Liver (tissue), 9 donors: ENCODE data around the gene SEL1L. TPM values are rescaled to one million over a fixed set of nuclear protein-coding genes. Genes with fewer than 3 reads are reported as not detected.
A peak's percentile ranks its signal among the peaks of the same experiment; 100 is the strongest.

Source experiments
- DNase-seq: peaks from one replicate; pipeline ENCODE4 v3.0.0-alpha.2; 2017; ENCODE audit warnings: low spot score
- H3K27ac ChIP-seq, 2 donors: one replicate each; pipeline ENCODE4 v1.7.0; 2013; ENCODE audit warnings: inconsistent platforms in 2 of 2, low read length in 2 of 2, control low read depth in 1 of 2, low read depth in 1 of 2, mild to moderate bottlenecking in 1 of 2
- H3K27me3 ChIP-seq, 4 donors: one replicate each; pipeline versions ENCODE4 v1.6.1 to v1.7.0; 2013; ENCODE audit warnings: low read length in 3 of 4, inconsistent platforms in 1 of 4, mild to moderate bottlenecking in 1 of 4, moderate library complexity in 1 of 4; ENCODE audit not compliant: control insufficient read depth in 4 of 4, insufficient read depth in 4 of 4
- H3K36me3 ChIP-seq, 4 donors: one replicate each; pipeline versions ENCODE4 v1.6.1 to v1.7.0; 2013; ENCODE audit warnings: low read length in 3 of 4, mild to moderate bottlenecking in 3 of 4, low read depth in 1 of 4, moderate library complexity in 1 of 4; ENCODE audit not compliant: control insufficient read depth in 4 of 4, insufficient read depth in 3 of 4
- H3K4me1 ChIP-seq, 4 donors: one replicate each; pipeline versions ENCODE4 v1.6.1 to v1.7.0; 2013; ENCODE audit warnings: low read length in 3 of 4, mild to moderate bottlenecking in 3 of 4, moderate library complexity in 1 of 4; ENCODE audit not compliant: control insufficient read depth in 4 of 4, insufficient read depth in 4 of 4
- H3K4me3 ChIP-seq, 3 donors: one replicate each; pipeline versions ENCODE4 v1.6.1 to v1.7.0; 2013; ENCODE audit warnings: low read length in 3 of 3, control low read depth in 1 of 3, low read depth in 1 of 3, mild to moderate bottlenecking in 1 of 3
- H3K9ac ChIP-seq, 2 donors: one replicate each; pipeline ENCODE4 v1.7.0; 2013; ENCODE audit warnings: low read length in 2 of 2, mild to moderate bottlenecking in 2 of 2, moderate library complexity in 2 of 2, control low read depth in 1 of 2, low read depth in 1 of 2
- H3K9me3 ChIP-seq, 4 donors: one replicate each; pipeline versions ENCODE4 v1.6.1 to v1.7.0; 2013; ENCODE audit warnings: low read length in 3 of 4; ENCODE audit not compliant: control insufficient read depth in 4 of 4
- EGR1 ChIP-seq, 2 donors: IDR thresholded peaks; 2 replicates each; pipeline ENCODE4 v1.6.1; 2016 to 2018; ENCODE audit warnings: antibody characterized with exemption in 2 of 2, low read depth in 2 of 2
- FOXA1 ChIP-seq: IDR thresholded peaks from 2 replicates; pipeline ENCODE4 v1.6.1; 2016; ENCODE audit warnings: antibody characterized with exemption
- FOXA2 ChIP-seq: IDR thresholded peaks from 2 replicates; pipeline ENCODE4 v1.6.1; 2016; ENCODE audit warnings: antibody characterized with exemption
- GABPA ChIP-seq, 2 donors: IDR thresholded peaks in 1 of 2; conservative IDR thresholded peaks in 1 of 2; 2 replicates each; pipeline ENCODE4 v1.6.1; 2016; ENCODE audit warnings: antibody characterized with exemption in 2 of 2, mild to moderate bottlenecking in 1 of 2, moderate library complexity in 1 of 2
- HNF4A ChIP-seq, 2 donors: conservative IDR thresholded peaks; 2 replicates each; pipeline ENCODE4 v1.6.1; 2016; ENCODE audit warnings: antibody characterized with exemption in 2 of 2, mild to moderate bottlenecking in 2 of 2
- HNF4G ChIP-seq: IDR thresholded peaks from 2 replicates; pipeline ENCODE4 v1.6.1; 2016; ENCODE audit warnings: antibody characterized with exemption
- JUND ChIP-seq, 2 donors: IDR thresholded peaks; 2 replicates each; pipeline ENCODE4 v1.6.1; 2016; ENCODE audit warnings: antibody characterized with exemption in 2 of 2
- NR2F2 ChIP-seq: IDR thresholded peaks from 2 replicates; pipeline ENCODE4 v1.6.1; 2016; ENCODE audit warnings: antibody characterized with exemption
- RAD21 ChIP-seq, 2 donors: IDR thresholded peaks; 2 replicates each; pipeline ENCODE4 v1.6.1; 2016; ENCODE audit warnings: antibody characterized with exemption in 2 of 2, mild to moderate bottlenecking in 2 of 2
- RXRA ChIP-seq, 2 donors: IDR thresholded peaks; 2 replicates each; pipeline ENCODE4 v1.6.1; 2017 to 2018; ENCODE audit warnings: antibody characterized with exemption in 2 of 2, mild to moderate bottlenecking in 1 of 2
- SP1 ChIP-seq: IDR thresholded peaks from 2 replicates; pipeline ENCODE4 v1.6.1; 2018; ENCODE audit warnings: antibody characterized with exemption, mild to moderate bottlenecking
- TAF1 ChIP-seq: conservative IDR thresholded peaks from 2 replicates; pipeline ENCODE4 v1.6.1; 2016; ENCODE audit warnings: antibody characterized with exemption, mild to moderate bottlenecking
- YY1 ChIP-seq: IDR thresholded peaks from 2 replicates; pipeline ENCODE4 v1.6.1; 2016; ENCODE audit warnings: antibody characterized with exemption, mild to moderate bottlenecking
- WGBS: extraction: QIAGEN DNeasy Blood & Tissue Kit; methylation state at CpG from one replicate; pipeline ENCODE4 v1.1.7; 2013; 5-methylcytosine and 5-hydroxymethylcytosine counted together
- polyA plus RNA-seq, 2 donors: library from polyadenylated mRNA; stranded (reverse) in 1 of 2; unstranded in 1 of 2; fragments of 200-250 nt in 1 of 2; fragments of >200 nt in 1 of 2; fragmentation: Nextera tagmentation in 1 of 2; extraction: Ambion mirVana in 1 of 2; gene quantifications; one replicate each; pipeline versions ENCODE4 v1.2.1 to v1.2.3, GENCODE V29; 2013 to 2015
- total RNA-seq, 2 donors: library from RNA; depleted of rRNA; stranded (reverse); fragments of >200 nt; gene quantifications; one replicate each; pipeline ENCODE4 v1.2.3, GENCODE V29; 2014
- TF ChIP-seq, protein P1 (sequence below): fragments of 150-350 bp; IDR thresholded peaks from 2 replicates; pipeline ENCODE4 v1.5.1; 2017; ENCODE audit warnings: improper control_type of control experiment, low read depth, low read length; ENCODE audit not compliant: missing input control
- TF ChIP-seq, protein P2 (sequence below): IDR thresholded peaks from 2 replicates; pipeline ENCODE4 v1.6.1; 2016; ENCODE audit warnings: antibody characterized with exemption, mild to moderate bottlenecking
- TF ChIP-seq, protein P3 (sequence below): IDR thresholded peaks from 2 replicates; pipeline ENCODE4 v1.6.1; 2016; ENCODE audit warnings: antibody characterized with exemption
- TF ChIP-seq, protein P4 (sequence below): IDR thresholded peaks from 2 replicates; pipeline ENCODE4 v1.6.1; 2016; ENCODE audit warnings: antibody characterized with exemption
- TF ChIP-seq, protein P5 (sequence below): IDR thresholded peaks from 2 replicates; pipeline ENCODE4 v1.6.1; 2016; ENCODE audit warnings: antibody characterized with exemption
- donor health status: healthy.
- donor health status: healthy.
- donor health status: healthy.
- donor health status: healthy.
- donor health status: healthy.

The SEL1L gene
- total and polyA plus RNA-seq, 4 donors: 40.7 to 117 (median 45.6) TPM

DNA sequence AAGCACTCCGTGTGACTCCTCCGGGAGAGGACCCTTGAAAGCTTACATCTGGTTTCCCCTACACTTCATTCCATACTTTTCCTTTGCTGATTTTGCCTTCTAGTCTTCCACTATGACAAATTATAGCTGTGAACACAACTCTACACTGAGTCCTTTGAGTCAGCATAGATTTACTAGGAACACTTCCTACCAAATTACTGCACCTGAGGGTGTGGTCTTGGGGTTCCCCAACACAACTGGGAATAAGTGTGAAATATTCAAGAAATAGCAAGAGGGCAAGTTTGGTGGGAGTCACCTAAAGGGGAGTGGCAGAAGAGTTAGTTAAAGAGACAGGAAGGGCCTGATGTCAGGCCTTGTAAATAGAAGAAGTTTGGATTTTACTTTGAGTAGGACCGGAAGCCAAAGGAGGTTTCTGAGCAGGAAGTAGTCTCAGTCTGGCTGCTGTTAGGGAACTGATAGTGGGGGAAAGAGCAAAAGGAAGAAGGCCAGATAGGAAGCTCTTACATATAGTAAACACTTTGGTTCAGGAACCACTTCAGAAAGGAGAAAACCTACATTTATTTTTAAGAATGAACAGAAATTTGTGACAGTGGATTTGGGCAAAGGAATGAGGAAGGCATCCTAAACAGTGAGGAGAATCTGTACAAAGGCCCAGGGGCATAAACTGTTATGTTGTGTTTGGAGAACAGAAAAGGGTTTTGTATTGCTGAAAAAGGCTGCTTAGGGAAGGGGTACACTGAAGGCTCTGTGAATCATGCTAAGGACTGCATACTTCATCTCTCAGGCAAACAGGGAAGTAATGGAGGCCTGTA lies 14.2 kb downstream of the SEL1L start:
- peaks cover 6 to 21% (median 16%) of the 10 kb centered on the region in 4 donors for H3K36me3 ChIP-seq
- WGBS: 78% methylated on average over 3 of the region's 3 CpGs

More for the DNA sequence above, 14.2 kb downstream of the SEL1L start:
- no peaks in the 10 kb centered on the region for H3K27me3 ChIP-seq
- peak in 1 of 2 donors; percentile 48 for TF ChIP-seq RXRA (IDR thresholded peaks at IDR 0.05)
- no peak for TF ChIP-seq RAD21 (IDR thresholded peaks at IDR 0.05)
- peak; percentile 16 for TF ChIP-seq YY1
- peak; percentile 13 to 44 for TF ChIP-seq GABPA (IDR thresholded peaks at IDR 0.05 in 1 of 2, conservative IDR thresholded peaks at IDR 0.05 in 1 of 2)
- TF ChIP-seq, protein P1, sequence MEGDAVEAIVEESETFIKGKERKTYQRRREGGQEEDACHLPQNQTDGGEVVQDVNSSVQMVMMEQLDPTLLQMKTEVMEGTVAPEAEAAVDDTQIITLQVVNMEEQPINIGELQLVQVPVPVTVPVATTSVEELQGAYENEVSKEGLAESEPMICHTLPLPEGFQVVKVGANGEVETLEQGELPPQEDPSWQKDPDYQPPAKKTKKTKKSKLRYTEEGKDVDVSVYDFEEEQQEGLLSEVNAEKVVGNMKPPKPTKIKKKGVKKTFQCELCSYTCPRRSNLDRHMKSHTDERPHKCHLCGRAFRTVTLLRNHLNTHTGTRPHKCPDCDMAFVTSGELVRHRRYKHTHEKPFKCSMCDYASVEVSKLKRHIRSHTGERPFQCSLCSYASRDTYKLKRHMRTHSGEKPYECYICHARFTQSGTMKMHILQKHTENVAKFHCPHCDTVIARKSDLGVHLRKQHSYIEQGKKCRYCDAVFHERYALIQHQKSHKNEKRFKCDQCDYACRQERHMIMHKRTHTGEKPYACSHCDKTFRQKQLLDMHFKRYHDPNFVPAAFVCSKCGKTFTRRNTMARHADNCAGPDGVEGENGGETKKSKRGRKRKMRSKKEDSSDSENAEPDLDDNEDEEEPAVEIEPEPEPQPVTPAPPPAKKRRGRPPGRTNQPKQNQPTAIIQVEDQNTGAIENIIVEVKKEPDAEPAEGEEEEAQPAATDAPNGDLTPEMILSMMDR: no peak
- TF ChIP-seq, protein P2, sequence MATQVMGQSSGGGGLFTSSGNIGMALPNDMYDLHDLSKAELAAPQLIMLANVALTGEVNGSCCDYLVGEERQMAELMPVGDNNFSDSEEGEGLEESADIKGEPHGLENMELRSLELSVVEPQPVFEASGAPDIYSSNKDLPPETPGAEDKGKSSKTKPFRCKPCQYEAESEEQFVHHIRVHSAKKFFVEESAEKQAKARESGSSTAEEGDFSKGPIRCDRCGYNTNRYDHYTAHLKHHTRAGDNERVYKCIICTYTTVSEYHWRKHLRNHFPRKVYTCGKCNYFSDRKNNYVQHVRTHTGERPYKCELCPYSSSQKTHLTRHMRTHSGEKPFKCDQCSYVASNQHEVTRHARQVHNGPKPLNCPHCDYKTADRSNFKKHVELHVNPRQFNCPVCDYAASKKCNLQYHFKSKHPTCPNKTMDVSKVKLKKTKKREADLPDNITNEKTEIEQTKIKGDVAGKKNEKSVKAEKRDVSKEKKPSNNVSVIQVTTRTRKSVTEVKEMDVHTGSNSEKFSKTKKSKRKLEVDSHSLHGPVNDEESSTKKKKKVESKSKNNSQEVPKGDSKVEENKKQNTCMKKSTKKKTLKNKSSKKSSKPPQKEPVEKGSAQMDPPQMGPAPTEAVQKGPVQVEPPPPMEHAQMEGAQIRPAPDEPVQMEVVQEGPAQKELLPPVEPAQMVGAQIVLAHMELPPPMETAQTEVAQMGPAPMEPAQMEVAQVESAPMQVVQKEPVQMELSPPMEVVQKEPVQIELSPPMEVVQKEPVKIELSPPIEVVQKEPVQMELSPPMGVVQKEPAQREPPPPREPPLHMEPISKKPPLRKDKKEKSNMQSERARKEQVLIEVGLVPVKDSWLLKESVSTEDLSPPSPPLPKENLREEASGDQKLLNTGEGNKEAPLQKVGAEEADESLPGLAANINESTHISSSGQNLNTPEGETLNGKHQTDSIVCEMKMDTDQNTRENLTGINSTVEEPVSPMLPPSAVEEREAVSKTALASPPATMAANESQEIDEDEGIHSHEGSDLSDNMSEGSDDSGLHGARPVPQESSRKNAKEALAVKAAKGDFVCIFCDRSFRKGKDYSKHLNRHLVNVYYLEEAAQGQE: peak; percentile 6
- TF ChIP-seq, protein P3, sequence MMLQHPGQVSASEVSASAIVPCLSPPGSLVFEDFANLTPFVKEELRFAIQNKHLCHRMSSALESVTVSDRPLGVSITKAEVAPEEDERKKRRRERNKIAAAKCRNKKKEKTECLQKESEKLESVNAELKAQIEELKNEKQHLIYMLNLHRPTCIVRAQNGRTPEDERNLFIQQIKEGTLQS: no peak
- no peak for TF ChIP-seq NR2F2
- TF ChIP-seq, protein P4, sequence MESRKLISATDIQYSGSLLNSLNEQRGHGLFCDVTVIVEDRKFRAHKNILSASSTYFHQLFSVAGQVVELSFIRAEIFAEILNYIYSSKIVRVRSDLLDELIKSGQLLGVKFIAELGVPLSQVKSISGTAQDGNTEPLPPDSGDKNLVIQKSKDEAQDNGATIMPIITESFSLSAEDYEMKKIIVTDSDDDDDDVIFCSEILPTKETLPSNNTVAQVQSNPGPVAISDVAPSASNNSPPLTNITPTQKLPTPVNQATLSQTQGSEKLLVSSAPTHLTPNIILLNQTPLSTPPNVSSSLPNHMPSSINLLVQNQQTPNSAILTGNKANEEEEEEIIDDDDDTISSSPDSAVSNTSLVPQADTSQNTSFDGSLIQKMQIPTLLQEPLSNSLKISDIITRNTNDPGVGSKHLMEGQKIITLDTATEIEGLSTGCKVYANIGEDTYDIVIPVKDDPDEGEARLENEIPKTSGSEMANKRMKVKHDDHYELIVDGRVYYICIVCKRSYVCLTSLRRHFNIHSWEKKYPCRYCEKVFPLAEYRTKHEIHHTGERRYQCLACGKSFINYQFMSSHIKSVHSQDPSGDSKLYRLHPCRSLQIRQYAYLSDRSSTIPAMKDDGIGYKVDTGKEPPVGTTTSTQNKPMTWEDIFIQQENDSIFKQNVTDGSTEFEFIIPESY: peak; percentile 38
- no peak for TF ChIP-seq TAF1
- TF ChIP-seq FOXA1: no peak
- TF ChIP-seq, protein P5, sequence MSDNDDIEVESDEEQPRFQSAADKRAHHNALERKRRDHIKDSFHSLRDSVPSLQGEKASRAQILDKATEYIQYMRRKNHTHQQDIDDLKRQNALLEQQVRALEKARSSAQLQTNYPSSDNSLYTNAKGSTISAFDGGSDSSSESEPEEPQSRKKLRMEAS: peak; percentile 67
- TF ChIP-seq HNF4A (conservative IDR thresholded peaks at IDR 0.05): no peak
- no peak for TF ChIP-seq EGR1 (IDR thresholded peaks at IDR 0.05; ENCODE audit: low read depth in 2 of 2)
- TF ChIP-seq HNF4G: no peak
- peak; percentile 39 for TF ChIP-seq SP1
- no peak for TF ChIP-seq FOXA2
- TF ChIP-seq JUND (IDR thresholded peaks at IDR 0.05): no peak
- no peak overlapping the region for H3K4me3 ChIP-seq
- peak overlapping the region; percentile 57 to 68 for H3K27ac ChIP-seq
- H3K4me1 ChIP-seq: peaks cover 25 to 51% (median 35%) of the 10 kb centered on the region in 4 donors
- DNase-seq: no peak
- H3K9me3 ChIP-seq: no peaks in the 10 kb centered on the region
- no peak overlapping the region for H3K9ac ChIP-seq
